NCI-H2196 treated with DMSO at 0.1 percent for 48 hours (cell line): Measurements from ENCODE around the gene EPHA3.

Experiments
- DNase-seq: peaks from one replicate; lab custom pipeline; 2025; ENCODE audit not compliant: unreplicated experiment; lab: John Stamatoyannopoulos, UW

The EPHA3 gene

GRCh38 chr3:89227218-89227617 is 119.8 kb downstream of the EPHA3 start:
- no peak for DNase-seq

GRCh38 chr3:89227634-89228033 is 120.2 kb downstream of the EPHA3 start:
- DNase-seq = no peak

- DNase-seq = no peak
These were observed 124.7 kb downstream of the EPHA3 start for GRCh38 chr3:89232155-89232554.

GRCh38 chr3:89234620-89235019 is 127.2 kb downstream of the EPHA3 start:
- DNase-seq = no peak

GRCh38 chr3:89238846-89239245 is 131.4 kb downstream of the EPHA3 start:
- no peak for DNase-seq

- DNase-seq = no peak
These were observed 132.4 kb downstream of the EPHA3 start for GRCh38 chr3:89239774-89240173.

GRCh38 chr3:89245612-89246011 is 138.2 kb downstream of the EPHA3 start:
- DNase-seq = no peak

- no peak for DNase-seq
These were observed 138.9 kb downstream of the EPHA3 start for GRCh38 chr3:89246326-89246725.

- no peak for DNase-seq
These were observed 143.3 kb downstream of the EPHA3 start for GRCh38 chr3:89250742-89251141.

- DNase-seq = no peak
These were observed 144.6 kb downstream of the EPHA3 start for GRCh38 chr3:89252016-89252415.

GRCh38 chr3:89252860-89253259 is 145.4 kb downstream of the EPHA3 start:
- DNase-seq = no peak

- DNase-seq = no peak
These were observed 149.0 kb downstream of the EPHA3 start for GRCh38 chr3:89256395-89256794.

GRCh38 chr3:89256882-89257281 is 149.5 kb downstream of the EPHA3 start:
- no peak for DNase-seq

- DNase-seq = no peak
These were observed 153.3 kb downstream of the EPHA3 start for GRCh38 chr3:89260721-89261120.

- DNase-seq = no peak
These were observed 154.3 kb downstream of the EPHA3 start for GRCh38 chr3:89261673-89262072.

- no peak for DNase-seq
These were observed 155.0 kb downstream of the EPHA3 start for GRCh38 chr3:89262309-89262929.

GRCh38 chr3:89264037-89264560 is 156.7 kb downstream of the EPHA3 start:
- no peak for DNase-seq

- no peak for DNase-seq
These were observed 158.7 kb downstream of the EPHA3 start for GRCh38 chr3:89266074-89266473.

GRCh38 chr3:89268059-89268458 is 160.6 kb downstream of the EPHA3 start:
- no peak for DNase-seq

- DNase-seq = no peak
These were observed 162.8 kb downstream of the EPHA3 start for GRCh38 chr3:89270201-89270600.

- no peak for DNase-seq
These were observed 167.6 kb downstream of the EPHA3 start for GRCh38 chr3:89275001-89275400.

- DNase-seq = no peak
These were observed 168.7 kb downstream of the EPHA3 start for GRCh38 chr3:89276116-89276515.

- DNase-seq = no peak
These were observed 171.0 kb downstream of the EPHA3 start for GRCh38 chr3:89278302-89279025.
